GM18858 (cell line): ENCODE measurements around the gene FPGS.

Experiments
- ATAC-seq: cut with Tn5 transposase; IDR thresholded peaks from one replicate; pipeline ENCODE4 v1.9.1; 2021; ENCODE audit not compliant: unreplicated experiment

Gene FPGS

GRCh38 chr9:127785933-127786772, 16.5 kb upstream of the FPGS start, which contains the start of gene CDK9:
CDK9 (plus strand) TSS chr9:127786034; CDS start chr9:127786149, 115 bp downstream.
- ATAC-seq: peak; percentile 41

DNA sequence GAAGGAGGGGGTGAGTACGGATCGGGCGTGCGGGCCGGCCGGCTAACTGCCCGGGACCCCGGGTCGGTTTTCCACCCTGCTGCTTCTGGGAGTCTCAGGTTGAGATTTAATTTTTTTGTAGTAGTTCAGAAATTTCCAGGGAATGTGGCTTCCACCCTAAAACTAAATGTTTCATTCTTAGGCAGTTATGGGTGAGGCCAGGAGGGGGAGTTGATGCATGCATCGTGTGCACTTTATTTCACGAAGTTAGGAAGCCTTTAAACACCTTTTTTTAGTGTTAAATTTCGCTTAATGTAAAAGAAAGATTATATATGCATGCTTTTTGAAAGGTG, 15.9 kb upstream of the FPGS start:
- no peak for ATAC-seq

GRCh38 chr9:127788337-127789011, 14.2 kb upstream of the FPGS start:
- no peak for ATAC-seq

- ATAC-seq: no peak
Measured at GRCh38 chr9:127789179-127789578, 13.5 kb upstream of the FPGS start.

DNA sequence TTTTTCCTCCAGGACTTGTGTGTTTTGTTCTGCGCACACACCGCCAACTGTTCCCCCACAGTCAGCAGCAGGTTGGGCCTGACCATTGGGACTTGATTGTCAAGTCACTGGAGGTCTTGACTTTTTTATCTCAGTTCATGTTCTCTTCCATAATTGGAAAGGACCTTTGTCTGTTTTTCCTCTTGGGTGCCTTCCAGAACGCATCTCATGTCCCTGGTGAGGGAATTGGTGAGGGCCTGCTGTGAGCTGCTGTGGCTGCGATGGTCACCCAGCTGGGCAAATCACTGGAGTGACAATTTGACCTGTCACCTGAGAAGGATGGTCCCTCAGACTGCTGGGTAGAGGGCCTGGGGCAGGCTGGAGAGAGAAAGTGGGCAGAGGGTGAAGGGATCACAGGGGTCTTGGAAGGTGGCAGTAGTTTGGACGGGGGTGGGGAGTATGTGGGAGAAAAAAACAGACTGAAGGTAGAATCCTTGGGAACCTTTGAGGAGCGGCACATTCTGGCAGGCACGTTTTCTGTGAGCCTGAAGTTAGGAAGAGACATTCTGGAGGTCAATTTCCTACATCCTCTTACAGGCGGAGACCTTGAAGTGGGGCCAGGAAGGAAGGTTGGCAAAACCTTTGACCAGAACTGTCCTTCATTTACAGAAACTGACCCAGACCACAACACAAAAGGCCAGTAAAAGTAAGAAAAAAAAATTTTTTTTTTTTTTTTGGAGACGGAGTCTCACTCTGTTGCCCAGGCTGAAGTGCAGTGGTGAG, 12.4 kb upstream of the FPGS start:
- no peak for ATAC-seq

DNA sequence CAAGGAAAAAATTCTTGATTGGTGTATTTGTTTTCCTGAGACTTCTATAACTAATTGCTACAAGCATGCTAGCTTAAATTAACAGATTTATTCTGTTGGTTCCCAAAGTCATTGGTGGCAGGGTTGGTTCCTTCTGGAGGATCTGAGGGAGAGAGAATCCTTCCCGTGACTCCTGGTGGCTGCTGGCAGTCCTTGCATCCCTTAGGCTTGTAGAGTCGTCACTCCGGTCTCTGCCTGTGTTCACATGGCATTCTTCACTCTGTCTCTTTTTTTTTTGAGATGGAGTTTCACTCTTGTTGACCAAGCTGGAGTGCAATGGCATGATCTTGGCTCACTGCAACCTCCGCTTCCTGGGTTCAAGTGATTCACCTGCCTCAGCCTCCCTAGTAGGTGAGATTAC, 11.6 kb upstream of the FPGS start:
- ATAC-seq: no peak

GRCh38 chr9:127792417-127793031, 10.2 kb upstream of the FPGS start:
- ATAC-seq: no peak

- ATAC-seq: no peak
Measured at GRCh38 chr9:127793093-127793708, 9.5 kb upstream of the FPGS start.

DNA sequence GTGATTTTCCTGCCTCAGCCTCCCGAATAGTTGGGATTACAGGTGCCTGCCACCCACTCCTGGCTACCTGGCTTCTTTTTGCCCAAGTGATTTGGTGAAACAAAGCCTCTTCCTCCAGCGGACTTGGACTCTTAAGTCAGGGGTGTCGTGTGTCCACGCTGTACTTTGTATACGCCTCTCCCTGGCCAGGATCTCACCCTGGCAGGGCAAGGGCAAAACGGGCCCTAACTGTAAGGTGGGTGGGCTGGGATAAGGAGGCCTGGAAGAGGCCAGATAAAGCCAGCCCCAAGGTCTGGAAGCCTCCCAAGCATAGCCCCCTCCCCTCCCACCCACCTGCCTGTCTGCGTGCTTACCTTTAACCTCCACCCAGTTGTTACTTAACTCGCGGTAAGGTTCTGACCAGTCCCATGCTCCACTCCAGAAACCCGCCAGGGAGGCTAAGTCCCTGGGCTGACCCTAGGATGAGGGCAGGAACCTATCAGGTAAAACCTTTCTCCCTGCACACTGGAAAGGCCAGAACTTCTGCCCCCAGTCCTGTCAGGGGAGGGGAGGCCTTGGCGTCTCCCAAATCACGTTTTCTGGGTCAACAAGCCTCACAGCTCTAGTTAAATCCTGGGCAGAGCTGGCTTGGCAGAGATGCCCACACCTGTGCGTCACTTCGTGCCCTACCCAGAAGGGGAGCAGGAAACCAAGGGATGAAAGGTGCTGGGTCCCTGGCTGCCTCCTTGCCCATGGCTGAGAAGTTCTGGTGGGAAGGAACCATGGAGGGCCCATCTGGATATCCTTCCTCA, 8.5 kb upstream of the FPGS start:
- no peak for ATAC-seq

GRCh38 chr9:127796225-127796813, 6.4 kb upstream of the FPGS start:
- ATAC-seq: no peak

GRCh38 chr9:127796852-127797370, 5.8 kb upstream of the FPGS start:
- no peak for ATAC-seq

DNA sequence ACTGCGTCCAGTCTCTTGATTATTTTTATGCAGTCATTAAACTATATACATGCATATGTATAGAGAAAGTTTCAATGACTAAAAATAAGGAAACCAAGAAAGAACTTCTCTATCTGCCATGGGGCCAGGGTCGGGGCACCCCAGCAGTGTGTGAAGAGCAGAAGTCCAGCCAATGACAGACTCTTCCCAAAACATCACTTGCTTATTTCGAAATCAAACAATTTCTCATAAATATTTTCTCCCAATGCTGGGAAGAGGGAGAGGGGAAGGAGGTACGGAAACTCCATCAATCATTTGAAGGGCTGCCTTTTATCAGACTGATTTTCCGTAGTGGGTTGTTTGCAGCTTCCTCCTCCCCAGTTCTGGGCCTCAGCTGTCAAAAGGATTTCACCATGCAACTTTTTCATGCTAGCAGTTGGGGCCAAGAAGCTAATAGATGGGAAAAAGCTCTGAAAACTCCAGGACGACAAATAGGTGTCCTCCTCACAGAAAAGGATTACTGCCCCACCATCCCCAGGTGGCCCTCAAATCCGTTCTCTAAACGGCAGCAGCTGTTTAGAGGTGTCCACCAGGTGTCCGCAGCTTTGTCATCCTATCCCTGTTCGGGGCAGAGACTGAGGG, 617 bp upstream of the FPGS start:
- ATAC-seq: no peak

- no peak for ATAC-seq
Measured at GRCh38 chr9:127803507-127804352, 1.0 kb downstream of the FPGS start.

DNA sequence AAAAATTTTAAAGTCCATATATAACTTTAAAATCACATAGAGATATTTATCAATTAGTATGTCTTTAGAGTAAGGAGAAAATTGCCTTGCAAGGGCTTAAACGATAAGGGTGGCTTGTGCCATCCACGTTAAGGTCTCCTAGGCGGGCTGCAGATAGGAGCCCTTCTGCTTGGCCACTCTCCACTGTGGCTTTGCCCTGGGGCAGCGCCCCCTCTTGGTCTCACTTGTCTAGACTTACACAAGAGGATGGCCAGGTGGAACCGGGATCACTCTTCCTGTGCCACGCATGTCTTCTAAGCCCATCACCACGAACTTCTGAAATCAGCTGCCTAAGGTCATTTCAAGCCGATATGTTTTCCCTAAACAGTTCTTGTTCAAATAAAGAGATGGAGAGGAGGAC, 2.9 kb downstream of the FPGS start:
- ATAC-seq: no peak

- no peak for ATAC-seq
Measured at GRCh38 chr9:127806871-127807270, 4.2 kb downstream of the FPGS start.

GRCh38 chr9:127808347-127809001, 5.8 kb downstream of the FPGS start:
- ATAC-seq: no peak

DNA sequence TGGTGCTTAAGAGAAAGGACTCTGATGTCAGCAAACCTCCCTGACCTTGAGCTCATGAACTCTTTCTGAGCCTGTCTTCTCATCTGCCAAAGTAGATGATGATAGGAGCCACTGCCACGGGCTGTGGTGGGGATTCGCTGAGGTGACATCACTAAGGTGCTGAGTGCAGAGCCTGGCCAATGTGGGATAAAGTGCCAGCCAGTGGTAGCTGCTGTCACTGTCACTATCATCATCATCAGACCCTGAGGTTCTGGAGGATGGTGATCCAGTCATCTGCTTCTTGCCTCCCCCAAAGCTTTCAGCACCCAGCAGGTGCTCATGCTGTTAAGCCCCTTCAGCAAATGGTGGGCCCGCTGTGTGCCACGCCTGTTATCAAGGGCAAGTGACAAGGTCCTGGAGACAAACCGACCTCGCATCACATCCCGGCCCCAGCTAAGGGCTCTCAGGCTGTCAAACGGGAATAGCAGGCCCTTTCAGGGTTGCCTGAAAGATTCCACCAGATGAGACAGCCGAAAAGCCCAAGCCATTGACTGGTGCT, 6.4 kb downstream of the FPGS start:
- ATAC-seq: no peak
